ENCODE measurements around the gene MTHFD1L. TPM values are rescaled to one million over a fixed set of nuclear protein-coding genes. Genes with fewer than 3 reads are reported as not detected.

MTHFD1L gene
- total RNA-seq, 1 donor from 2014 or later, result 32.5 TPM

DNA sequence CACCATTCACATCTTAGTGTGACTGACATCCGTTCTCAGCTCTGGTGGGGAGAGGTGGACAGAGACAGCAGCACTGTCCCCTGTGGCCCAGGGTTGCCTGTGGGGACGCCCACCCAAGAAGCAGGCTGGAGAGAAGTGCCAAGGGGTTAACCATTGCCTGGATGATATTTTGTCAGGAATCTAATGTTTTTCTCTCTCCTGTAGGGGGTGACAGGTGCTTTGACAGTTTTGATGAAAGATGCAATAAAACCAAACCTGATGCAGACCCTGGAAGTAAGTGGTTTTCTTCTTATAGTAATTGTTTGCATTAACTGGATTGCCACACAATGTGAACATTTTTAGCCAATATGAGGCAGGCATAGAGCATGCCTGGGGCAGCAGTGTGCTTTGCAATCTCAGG, 99.3 kb downstream of the MTHFD1L start:
- H3K9me3 ChIP-seq (ENCODE audit: low read depth), result no peaks in the 10 kb centered on the region
- TF ChIP-seq EZH2phosphoT487 (IDR thresholded peaks at IDR 0.05), result no peak
- TF ChIP-seq, protein P1, sequence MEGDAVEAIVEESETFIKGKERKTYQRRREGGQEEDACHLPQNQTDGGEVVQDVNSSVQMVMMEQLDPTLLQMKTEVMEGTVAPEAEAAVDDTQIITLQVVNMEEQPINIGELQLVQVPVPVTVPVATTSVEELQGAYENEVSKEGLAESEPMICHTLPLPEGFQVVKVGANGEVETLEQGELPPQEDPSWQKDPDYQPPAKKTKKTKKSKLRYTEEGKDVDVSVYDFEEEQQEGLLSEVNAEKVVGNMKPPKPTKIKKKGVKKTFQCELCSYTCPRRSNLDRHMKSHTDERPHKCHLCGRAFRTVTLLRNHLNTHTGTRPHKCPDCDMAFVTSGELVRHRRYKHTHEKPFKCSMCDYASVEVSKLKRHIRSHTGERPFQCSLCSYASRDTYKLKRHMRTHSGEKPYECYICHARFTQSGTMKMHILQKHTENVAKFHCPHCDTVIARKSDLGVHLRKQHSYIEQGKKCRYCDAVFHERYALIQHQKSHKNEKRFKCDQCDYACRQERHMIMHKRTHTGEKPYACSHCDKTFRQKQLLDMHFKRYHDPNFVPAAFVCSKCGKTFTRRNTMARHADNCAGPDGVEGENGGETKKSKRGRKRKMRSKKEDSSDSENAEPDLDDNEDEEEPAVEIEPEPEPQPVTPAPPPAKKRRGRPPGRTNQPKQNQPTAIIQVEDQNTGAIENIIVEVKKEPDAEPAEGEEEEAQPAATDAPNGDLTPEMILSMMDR (IDR thresholded peaks at IDR 0.05), result no peak
- no peak for DNase-seq (ENCODE audit: low spot score)
- no peaks in the 10 kb centered on the region for H3K9me3 Mint-ChIP-seq
- no peaks in the 10 kb centered on the region for H3K4me1 Mint-ChIP-seq
- no peaks in the 10 kb centered on the region for H4K20me1 ChIP-seq (ENCODE audit: low read depth)
- H3K36me3 Mint-ChIP-seq, result peaks cover 12% of the 10 kb centered on the region
- no peaks in the 10 kb centered on the region for H3K36me3 ChIP-seq
- no peak overlapping the region for H3K4me2 ChIP-seq
- no peaks in the 10 kb centered on the region for H3K27me3 ChIP-seq
- H3K79me2 ChIP-seq (ENCODE audit: low read depth), result no peaks in the 10 kb centered on the region
- H3K4me3 ChIP-seq, result no peak overlapping the region
- no peak overlapping the region for H3K4me3 Mint-ChIP-seq
- no peak overlapping the region for H3K27ac ChIP-seq
- H3K4me1 ChIP-seq, result no peaks in the 10 kb centered on the region
- H3F3A ChIP-seq (ENCODE audit: low read depth), result no peaks in the 10 kb centered on the region
- no peak overlapping the region for H2AFZ ChIP-seq (replicated peaks)
- no peak overlapping the region for H3K27ac Mint-ChIP-seq
- H3K9ac ChIP-seq, result no peak overlapping the region
- peaks cover 2% of the 10 kb centered on the region for H3K27me3 Mint-ChIP-seq (ENCODE audit: insufficient read depth, low read depth)

DNA sequence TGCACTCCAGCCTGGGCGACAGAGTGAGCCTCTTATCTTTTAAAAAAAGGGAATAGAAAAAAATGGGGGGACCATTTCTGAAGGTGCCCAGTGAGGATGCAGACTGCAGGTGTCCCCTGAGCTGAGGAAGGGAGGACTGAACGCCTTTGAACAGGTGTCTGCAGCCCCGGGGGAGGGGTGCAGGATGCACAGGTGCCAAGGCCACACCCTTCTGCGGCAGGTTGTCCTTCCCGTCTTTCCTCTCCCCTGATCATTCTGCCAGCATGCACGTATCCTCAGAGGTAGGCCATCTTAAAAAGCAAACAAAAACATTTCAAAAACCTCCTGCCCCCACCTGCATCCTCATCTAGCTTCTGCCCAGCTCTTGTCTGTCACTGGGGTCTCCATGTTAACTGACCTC, 101.3 kb downstream of the MTHFD1L start:
- H3K9me3 Mint-ChIP-seq, result no peaks in the 10 kb centered on the region
- Histone ChIP-seq H3K27ac (no peak overlapping the region), H3F3A (ENCODE audit: low read depth) (no peaks in the 10 kb centered on the region), H3K4me3 (no peak overlapping the region), H3K4me1 (no peaks in the 10 kb centered on the region), H3K4me2 (no peak overlapping the region), H4K20me1 (ENCODE audit: low read depth) (no peaks in the 10 kb centered on the region), H3K79me2 (ENCODE audit: low read depth) (no peaks in the 10 kb centered on the region), H3K9me3 (ENCODE audit: low read depth) (no peaks in the 10 kb centered on the region), H3K27me3 (no peaks in the 10 kb centered on the region), H3K9ac (no peak overlapping the region), H2AFZ (replicated peaks) (no peak overlapping the region), H3K36me3 (no peaks in the 10 kb centered on the region)
- no peak for DNase-seq (ENCODE audit: low spot score)
- H3K4me3 Mint-ChIP-seq, result no peak overlapping the region
- H3K4me1 Mint-ChIP-seq, result no peaks in the 10 kb centered on the region
- peaks cover 2% of the 10 kb centered on the region for H3K27me3 Mint-ChIP-seq (ENCODE audit: insufficient read depth, low read depth)
- TF ChIP-seq EZH2 (IDR thresholded peaks at IDR 0.05) (no peak), EZH2phosphoT487 (IDR thresholded peaks at IDR 0.05) (no peak)
- TF ChIP-seq, protein P1 (IDR thresholded peaks at IDR 0.05), result no peak
- H3K27ac Mint-ChIP-seq, result no peak overlapping the region
- H3K36me3 Mint-ChIP-seq, result peaks cover 17% of the 10 kb centered on the region

DNA sequence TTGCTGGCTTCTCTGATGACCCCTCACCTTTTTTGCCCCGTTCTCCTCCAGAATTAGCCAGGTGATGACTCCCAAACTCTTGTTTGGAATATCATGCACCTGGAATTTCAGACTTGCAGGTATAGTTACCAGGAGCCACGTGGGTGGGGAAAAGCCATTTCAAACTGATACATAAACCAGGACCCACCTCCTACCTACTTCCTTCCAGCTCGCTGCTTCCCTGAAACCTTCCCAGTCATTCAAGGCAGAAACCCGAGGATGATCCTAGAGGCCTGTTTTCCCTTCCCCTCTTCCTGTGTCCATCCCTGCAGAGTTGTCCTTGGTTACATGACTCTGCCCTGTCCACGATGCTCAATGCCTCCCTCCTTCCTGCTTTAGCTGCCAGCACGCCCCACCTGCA, 101.9 kb downstream of the MTHFD1L start:
- Histone ChIP-seq H3K4me3 (no peak overlapping the region), H3K27me3 (no peaks in the 10 kb centered on the region), H3F3A (ENCODE audit: low read depth) (no peaks in the 10 kb centered on the region), H4K20me1 (ENCODE audit: low read depth) (no peaks in the 10 kb centered on the region), H3K4me2 (no peak overlapping the region), H2AFZ (replicated peaks) (no peak overlapping the region), H3K79me2 (ENCODE audit: low read depth) (no peaks in the 10 kb centered on the region), H3K4me1 (no peaks in the 10 kb centered on the region), H3K36me3 (no peaks in the 10 kb centered on the region), H3K27ac (no peak overlapping the region), H3K9me3 (ENCODE audit: low read depth) (no peaks in the 10 kb centered on the region), H3K9ac (no peak overlapping the region)
- Mint-ChIP-seq H3K27ac (no peak overlapping the region), H3K4me1 (no peaks in the 10 kb centered on the region), H3K9me3 (no peaks in the 10 kb centered on the region), H3K4me3 (no peak overlapping the region), H3K27me3 (ENCODE audit: insufficient read depth, low read depth) (peaks cover 2% of the 10 kb centered on the region), H3K36me3 (peaks cover 18% of the 10 kb centered on the region)
- TF ChIP-seq EZH2 (IDR thresholded peaks at IDR 0.05), result no peak
- no peak for TF ChIP-seq EZH2phosphoT487 (IDR thresholded peaks at IDR 0.05)
- TF ChIP-seq, protein P1 (IDR thresholded peaks at IDR 0.05), result no peak
- DNase-seq (ENCODE audit: low spot score), result no peak
